ENCODE measurements around the gene MEIG1. TPM values are rescaled to one million over a fixed set of nuclear protein-coding genes. Genes with fewer than 3 reads are reported as not detected.

The MEIG1 gene
- total RNA-seq, 1 donor from 2014 or later, result not detected

Other genes with a start within 250 kb of the MEIG1 start
- gene FAM107B, start 184.5 kb upstream of the MEIG1 start, total RNA-seq, result 103 and 113 TPM in 2 replicates
- 0.62 and 0.70 TPM in 2 replicates for gene CDNF, start 121.4 kb upstream of the MEIG1 start, total RNA-seq
- 42.0 and 44.1 TPM in 2 replicates for gene HSPA14, start 121.1 kb upstream of the MEIG1 start, total RNA-seq
- gene MSANTD7, start 121.1 kb upstream of the MEIG1 start, total RNA-seq, result 28.9 and 30.3 TPM in 2 replicates
- gene SUV39H2, start 80.5 kb upstream of the MEIG1 start, total RNA-seq, result 46.7 and 47.5 TPM in 2 replicates
- gene DCLRE1C, start 5.3 kb upstream of the MEIG1 start, total RNA-seq, result 17.5 and 21.0 TPM in 2 replicates
- gene OLAH, start 84.6 kb downstream of the MEIG1 start, total RNA-seq, result 0.26 and 0.62 TPM in 2 replicates
- gene ACBD7, start 129.4 kb downstream of the MEIG1 start, total RNA-seq, result 1.0 and 1.3 TPM in 2 replicates
- 22.6 and 23.3 TPM in 2 replicates for gene RPP38, start 138.0 kb downstream of the MEIG1 start, total RNA-seq
- 13.7 and 14.1 TPM in 2 replicates for gene NMT2, start 209.3 kb downstream of the MEIG1 start, total RNA-seq

All from activated CD4-positive, alpha-beta T cell treated with anti-CD3 and anti-CD28 coated beads, Interleukin-2, amount 10 ng/mL, durations not matched to agents 24 days and 14 days (primary cell).